Jurkat, Clone E6-1 (cell line): ENCODE data around the gene USP19. TPM values are rescaled to one million over a fixed set of nuclear protein-coding genes. Genes with fewer than 3 reads are reported as not detected.
A peak's percentile ranks its signal among the peaks of the same experiment; 100 is the strongest.

ENCODE experiments used
- DNase-seq: peaks from one replicate; pipeline ENCODE4 v3.0.0-alpha.2; 2011; ENCODE audit warnings: low read depth, low spot score
- H3K4me3 ChIP-seq: 2 replicates; pipeline ENCODE4 v1.5.1; 2011; ENCODE audit warnings: mild to moderate bottlenecking, low read length, control low read depth, moderate library complexity
- polyA plus RNA-seq: library from polyadenylated mRNA; unstranded; fragments of >200 nt; gene quantifications from one replicate; pipeline ENCODE4 v1.2.1, GENCODE V29; 2012; ENCODE audit warnings: missing spikeins; ENCODE audit not compliant: insufficient read length, insufficient read depth

Gene USP19, protein sequence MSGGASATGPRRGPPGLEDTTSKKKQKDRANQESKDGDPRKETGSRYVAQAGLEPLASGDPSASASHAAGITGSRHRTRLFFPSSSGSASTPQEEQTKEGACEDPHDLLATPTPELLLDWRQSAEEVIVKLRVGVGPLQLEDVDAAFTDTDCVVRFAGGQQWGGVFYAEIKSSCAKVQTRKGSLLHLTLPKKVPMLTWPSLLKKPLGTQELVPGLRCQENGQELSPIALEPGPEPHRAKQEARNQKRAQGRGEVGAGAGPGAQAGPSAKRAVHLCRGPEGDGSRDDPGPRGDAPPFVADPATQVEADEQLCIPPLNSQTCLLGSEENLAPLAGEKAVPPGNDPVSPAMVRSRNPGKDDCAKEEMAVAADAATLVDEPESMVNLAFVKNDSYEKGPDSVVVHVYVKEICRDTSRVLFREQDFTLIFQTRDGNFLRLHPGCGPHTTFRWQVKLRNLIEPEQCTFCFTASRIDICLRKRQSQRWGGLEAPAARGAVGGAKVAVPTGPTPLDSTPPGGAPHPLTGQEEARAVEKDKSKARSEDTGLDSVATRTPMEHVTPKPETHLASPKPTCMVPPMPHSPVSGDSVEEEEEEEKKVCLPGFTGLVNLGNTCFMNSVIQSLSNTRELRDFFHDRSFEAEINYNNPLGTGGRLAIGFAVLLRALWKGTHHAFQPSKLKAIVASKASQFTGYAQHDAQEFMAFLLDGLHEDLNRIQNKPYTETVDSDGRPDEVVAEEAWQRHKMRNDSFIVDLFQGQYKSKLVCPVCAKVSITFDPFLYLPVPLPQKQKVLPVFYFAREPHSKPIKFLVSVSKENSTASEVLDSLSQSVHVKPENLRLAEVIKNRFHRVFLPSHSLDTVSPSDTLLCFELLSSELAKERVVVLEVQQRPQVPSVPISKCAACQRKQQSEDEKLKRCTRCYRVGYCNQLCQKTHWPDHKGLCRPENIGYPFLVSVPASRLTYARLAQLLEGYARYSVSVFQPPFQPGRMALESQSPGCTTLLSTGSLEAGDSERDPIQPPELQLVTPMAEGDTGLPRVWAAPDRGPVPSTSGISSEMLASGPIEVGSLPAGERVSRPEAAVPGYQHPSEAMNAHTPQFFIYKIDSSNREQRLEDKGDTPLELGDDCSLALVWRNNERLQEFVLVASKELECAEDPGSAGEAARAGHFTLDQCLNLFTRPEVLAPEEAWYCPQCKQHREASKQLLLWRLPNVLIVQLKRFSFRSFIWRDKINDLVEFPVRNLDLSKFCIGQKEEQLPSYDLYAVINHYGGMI (N-terminal part only)
- polyA plus RNA-seq = 47.8 TPM

DNA sequence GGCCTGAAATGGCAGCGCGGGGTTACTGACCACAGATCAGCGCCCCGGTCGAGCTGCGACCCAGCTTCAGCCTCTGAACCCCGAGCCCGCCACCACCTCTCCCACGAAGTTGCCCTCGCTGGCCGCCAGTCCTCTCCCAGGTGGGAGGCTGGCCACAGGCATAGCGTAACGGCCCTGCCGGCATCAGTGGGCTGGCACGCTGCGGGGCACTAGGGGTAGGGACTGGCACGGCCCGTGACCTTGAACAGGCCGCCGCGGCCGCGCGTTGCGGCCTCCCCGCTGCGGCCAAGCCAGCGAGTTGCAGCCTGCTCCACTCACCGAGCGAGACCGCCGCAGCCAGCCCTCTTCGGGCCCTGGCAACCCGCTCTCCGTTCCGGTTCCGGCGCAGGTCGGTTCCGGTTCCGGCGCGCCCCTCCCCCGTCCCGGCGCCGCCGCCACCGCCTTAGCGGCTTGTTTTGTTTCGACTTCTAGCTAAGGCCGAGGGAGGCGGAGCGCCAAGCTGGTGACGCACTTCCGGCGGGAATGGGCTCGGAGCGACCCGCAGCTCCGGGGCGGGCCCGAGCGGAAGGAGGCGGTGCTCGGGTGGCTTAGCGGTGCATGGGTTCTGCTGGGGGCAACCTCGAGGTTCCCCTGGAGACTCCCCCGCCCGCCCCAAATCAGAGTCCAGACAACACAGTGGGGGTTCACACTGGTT, at the start of gene USP19:
TSS of gene USP19 (minus strand) at position 386 of the 694 bp plus-strand sequence. CDS start 1,678 bp downstream, outside the sequence.
- peak; percentile 90 for DNase-seq
- H3K4me3 ChIP-seq = peak within 1 kb of the TSS; percentile 94

DNA sequence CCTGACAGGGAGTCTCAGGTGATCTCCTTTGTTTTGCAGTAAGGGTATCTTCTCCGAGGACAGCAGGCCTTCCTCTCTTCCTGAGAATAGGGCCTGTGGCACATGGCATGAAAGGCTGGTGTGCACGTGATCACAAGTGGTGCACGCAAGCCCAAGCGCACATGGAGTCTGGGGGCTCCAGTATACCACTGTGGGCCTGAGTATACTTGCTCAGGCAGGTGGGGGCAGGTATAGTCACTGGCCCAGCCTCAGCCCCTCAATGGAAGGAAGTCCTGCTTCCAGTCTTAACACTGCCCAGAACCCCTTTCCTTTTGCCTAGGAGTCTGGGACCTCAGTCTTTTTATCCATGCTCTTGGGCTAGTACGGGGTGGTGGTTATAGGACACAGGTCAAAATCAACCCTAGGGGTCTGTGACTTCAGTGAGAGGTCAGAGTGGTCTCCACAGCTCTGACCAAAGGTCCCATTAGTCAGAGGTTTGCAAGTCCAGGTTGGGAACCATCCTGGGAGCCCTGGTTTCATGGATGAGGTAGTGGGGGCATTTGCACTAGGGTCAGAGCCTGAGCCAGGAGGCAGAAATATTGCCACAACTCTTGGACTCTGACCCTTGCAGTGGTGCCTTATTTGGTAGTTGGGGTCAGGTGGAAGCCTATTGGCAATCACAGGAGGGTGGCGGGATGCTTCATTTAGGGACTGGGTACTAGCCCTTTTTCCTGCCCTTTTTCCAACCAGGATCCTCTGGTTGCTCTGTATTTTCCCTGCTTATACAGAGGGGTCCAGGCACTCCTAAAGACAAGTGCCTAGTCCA, 46.3 kb upstream of the USP19 start:
- DNase-seq = no peak
- no peak overlapping the region for H3K4me3 ChIP-seq

DNA sequence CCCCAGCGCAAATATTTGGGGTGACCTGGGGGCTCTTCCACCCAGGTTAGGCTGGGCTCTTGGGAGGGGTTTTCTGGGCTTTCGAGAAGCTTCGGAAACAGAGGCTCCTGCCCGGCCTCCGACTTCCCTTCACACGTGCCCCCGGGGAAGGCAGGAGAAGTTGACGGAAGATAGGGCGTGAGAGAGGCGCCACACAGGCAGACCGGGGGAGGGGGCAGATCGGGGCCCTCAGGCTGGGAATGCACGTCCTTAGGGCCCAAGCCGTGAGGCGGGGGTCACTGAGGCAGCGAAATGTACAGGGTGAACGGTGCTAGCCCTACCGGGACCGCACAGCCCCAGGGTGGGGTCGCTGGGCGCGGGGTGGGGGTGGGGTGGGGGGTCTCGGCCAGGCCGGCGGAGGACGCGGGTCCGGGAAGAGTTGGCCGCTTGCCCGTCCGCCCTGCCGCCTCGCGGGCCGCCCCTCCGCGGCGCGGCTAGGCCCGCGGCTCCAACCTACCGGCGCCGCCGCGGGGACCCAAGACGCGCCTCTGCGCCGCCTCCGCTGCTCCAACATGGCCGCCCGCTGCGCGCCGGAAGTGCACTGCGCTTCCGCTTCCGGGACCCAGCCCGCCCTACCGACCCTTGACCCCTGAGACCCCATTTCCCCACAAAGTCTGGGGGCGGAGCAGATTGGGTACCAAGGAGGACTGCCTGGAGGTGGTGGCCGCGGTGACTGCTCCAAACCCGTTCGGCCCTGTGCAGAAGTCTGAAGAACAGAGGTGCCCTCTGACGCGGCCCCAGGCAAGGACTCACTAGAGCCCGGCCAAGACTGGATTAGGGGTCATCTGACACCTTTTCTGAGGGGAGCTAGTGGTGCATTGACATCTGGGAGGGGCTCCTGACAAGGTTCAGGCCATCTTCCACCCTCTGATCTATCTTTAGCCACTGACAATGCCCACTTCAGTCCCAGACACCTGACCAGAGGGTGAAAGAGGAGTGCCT, 45.4 kb upstream of the USP19 start, which contains the start of gene CCDC71:
TSS of gene CCDC71 (minus strand) at position 561 of the 981 bp plus-strand sequence. CDS start 2,123 bp downstream, outside the sequence.
- peak within 1 kb of the TSS; percentile 73 for H3K4me3 ChIP-seq
- peak; percentile 67 for DNase-seq

DNA sequence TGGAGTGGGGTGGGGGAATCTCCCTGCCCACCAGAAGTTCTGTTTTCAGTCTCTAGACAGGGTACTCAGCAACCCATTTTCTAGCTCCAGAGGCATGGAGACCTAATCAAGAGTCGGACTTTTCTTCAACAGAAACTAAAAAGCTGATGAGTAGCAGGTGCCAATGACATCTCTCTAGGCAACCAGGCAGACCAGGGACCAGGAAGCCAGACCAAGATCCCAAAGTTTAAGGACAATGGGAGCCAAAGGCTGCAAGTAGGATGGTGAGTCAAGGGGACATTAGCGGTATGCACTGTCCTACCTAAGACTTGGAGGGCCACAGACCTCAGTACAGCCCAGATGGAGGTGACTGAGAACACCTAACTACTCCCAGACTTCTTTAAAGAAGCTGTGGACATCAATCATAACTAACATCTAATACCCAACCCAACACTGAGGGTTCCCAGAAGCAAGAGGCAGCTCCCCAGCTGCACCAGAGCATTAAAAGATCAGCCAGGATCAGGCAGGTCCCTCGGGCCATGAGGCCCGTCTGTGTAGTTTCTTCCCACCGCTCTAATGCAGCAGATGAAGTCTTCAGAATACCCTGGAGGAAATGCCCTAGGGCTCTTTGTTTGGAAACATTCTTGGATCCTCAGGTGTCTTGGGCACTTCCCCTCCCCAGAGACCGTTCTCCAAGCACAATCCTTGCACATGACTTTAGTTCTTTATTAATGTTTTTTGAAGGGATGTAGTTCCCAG, 44.5 kb upstream of the USP19 start:
- H3K4me3 ChIP-seq = peak overlapping the region; percentile 73
- no peak for DNase-seq

DNA sequence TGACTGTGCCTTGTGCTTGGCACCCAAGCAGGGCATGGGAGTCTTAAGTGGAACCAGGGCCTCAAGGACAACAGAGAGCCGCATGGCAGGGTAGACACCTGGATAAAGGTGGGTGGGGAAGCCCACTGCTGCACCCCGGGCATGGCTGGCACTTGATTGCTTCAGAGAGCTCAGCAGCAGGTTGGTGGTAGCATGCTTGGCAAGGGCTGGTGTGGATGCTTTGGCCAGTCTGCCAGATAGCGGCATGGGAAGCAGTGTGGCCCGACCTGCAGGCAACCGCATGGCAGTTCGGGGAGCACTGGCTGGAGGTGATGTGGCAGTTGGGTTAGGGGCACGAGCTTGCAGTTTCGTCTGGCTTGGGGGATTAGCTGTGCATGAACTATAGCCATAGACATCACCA, 43.0 kb upstream of the USP19 start:
- no peak for DNase-seq

DNA sequence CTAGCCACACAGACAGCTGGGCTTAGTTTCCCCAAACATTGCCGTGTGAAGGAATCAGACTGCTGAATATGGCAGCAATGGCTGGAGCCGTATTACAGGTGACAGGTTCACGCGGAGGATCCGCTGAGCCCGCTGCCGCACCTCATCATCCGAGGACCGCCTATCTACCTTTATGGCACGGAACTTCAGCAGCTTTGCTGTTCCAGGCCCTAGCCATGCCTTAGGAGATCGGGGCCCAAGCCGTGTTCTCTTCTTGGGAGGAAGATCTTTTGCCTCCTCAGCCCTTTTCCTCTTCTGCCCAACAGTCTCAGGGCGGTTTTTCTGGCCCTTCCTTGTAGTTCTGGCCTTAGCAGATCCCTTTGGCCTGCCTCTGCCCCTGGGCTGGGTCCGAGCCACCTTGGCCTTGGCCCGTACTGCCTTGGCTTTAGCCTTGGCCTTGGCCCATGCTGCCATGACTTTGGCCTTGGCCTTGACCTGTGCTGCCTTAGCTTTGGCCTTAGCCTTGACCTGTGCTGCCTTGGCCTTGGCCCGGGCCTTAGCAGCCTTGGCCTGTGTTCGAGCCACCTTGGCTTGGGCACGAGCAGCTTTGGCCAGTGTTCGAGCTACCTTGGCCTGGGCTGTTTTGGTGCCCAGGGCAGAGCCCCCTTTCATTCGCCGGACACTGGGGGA, 42.3 kb upstream of the USP19 start:
- H3K4me3 ChIP-seq = no peak overlapping the region
- DNase-seq = no peak

More for the DNA sequence above, 43.0 kb upstream of the USP19 start:
- no peak overlapping the region for H3K4me3 ChIP-seq

DNA sequence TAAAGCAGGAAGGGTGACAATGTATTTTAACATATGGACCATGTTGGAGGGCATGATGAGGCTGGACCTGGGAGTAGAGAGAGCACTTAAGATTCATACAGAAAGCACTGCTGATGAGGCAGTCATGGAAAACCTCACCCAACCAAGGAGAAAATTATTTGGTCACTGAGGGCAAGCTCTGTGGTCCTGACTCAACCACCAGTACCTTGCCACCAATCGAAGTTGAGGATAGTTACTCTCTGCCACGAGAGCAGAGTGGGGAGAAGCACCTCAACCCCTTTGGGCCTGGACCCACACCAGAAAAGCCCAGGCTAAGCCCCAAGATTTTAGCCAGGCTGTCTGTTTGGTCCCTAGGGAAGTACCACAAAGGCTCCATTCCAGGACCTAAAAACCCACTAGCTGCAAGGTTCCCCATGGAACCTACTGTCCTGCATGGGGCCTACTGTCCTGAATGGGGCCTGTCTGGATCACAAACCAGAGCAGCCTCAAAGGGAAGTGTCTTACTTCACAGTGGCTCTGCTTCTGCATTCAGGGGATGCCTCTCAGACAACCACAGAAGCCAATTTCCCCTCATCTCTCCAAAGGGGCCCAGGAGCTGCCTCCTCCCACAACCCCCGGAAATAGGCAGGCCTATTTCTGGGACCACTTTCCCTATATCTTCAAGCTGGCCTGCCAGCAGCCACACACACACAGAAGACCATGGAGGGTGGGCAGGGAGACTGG, 41.3 kb upstream of the USP19 start:
- no peak overlapping the region for H3K4me3 ChIP-seq
- peak; percentile 59 for DNase-seq

DNA sequence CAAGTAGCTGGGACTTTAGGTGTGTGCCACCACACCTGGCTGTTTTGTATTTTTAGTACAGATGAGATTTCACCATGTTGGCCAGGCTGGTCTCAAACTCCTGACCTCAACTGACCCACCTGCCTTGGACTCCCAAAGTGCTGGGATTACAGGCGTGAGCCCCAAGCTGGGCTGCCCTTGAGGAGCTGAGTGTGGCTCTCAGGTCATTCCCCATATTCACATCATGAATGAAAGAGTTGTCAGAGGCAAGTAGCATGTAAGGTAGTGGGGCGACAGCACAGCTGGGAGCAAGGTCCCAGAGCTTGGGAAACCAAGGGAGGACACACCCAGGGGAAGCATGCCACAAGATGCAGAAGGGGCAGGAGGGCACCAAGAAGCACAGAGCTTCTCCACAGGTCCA, 40.6 kb upstream of the USP19 start:
- DNase-seq = no peak
- H3K4me3 ChIP-seq = no peak overlapping the region

DNA sequence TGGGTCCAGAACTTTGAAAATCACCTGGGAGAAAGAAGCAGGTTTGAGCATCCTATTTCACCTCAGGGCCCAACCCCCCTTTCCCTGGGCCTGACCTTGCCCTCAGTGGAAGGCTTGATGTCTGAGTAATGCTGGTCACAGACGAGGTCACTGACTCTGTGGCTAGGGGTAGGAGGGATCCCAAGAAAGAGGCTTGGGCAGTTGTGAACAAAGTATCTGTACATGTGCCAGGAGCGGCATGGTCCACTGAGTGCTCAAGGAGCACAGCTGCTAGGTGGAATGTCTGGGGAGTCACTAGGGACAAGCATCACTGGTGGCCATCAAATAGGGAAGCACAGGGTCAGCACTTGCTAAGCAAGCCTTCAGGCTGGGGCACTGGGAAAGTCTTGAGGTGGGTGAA, 38.2 kb upstream of the USP19 start:
- DNase-seq = no peak
- H3K4me3 ChIP-seq = no peak overlapping the region

DNA sequence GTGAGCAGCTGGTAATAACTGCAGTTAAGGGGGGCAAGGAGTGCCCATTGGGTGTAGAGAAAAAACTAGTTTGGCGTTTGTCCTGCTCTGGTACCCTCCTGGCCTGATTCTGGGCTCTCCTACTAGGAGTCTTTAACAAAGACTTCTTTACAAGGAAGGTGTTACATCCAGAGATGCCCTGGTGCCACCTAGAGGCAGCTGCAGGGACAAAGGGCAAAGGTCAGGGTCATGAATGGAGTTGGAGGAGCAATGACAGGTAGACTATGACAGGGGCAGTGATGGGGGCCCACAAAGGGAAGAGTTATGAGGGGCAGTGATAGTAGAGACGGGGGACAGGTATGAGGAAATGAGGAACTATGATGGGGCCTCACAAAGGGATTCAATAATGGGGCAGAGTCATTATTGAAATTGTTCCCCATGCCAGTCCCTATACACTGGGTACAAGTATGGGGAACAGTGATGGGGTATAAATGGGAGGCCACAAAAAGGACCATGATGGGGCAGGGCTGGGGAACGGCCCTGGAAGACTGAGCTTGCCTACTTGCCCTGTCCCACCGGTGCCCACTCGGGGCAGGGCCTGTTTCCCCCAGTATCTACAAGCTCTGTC, 37.6 kb upstream of the USP19 start:
- peak; percentile 62 for DNase-seq

DNA sequence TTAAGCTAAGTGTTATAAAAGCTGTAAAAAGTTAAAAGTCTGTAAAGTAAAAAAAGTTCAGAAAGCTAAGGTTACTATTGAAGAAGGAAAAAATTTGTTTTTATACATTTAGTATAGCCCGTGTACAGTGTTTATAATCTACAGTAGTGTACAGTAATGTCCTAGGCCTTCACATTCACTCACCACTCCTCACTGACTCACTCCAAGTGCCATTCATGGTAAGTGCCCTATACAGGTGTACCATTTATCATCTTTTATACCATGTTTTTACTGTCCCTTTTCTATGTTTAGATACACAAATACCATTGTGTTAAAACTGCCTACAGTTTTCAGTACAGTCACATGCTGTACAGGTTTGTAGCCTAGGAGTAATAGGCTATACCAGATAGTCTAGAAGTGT, 36.7 kb upstream of the USP19 start:
- no peak overlapping the region for H3K4me3 ChIP-seq
- DNase-seq = no peak

More for the DNA sequence above, 37.6 kb upstream of the USP19 start:
- no peak overlapping the region for H3K4me3 ChIP-seq

DNA sequence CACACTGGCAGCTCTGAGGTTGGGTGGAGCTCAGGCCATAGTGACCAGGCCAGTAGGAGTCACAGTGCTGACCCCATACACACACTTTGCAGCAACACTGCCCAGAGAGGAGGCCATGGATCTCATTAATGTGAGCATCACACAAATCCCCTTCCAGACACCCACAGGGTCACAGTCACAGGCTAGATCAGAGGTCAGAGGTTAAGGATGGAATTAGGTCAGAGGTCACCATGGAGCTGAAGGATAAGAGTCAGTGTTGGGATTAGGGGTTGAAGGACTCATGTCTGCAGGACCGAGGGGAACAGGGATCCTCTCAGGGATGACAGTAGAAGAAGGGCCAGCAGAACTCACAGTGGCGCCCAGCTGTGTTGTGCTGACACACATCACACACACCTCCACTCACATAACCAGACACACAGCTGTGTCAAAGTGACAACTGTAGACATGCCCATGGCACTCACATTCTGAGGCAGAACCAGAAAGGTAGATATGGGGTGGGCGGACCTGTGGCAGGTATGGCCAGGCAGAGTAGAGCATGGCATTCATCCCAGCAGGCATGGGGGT, 32.8 kb upstream of the USP19 start:
- no peak overlapping the region for H3K4me3 ChIP-seq
- no peak for DNase-seq

DNA sequence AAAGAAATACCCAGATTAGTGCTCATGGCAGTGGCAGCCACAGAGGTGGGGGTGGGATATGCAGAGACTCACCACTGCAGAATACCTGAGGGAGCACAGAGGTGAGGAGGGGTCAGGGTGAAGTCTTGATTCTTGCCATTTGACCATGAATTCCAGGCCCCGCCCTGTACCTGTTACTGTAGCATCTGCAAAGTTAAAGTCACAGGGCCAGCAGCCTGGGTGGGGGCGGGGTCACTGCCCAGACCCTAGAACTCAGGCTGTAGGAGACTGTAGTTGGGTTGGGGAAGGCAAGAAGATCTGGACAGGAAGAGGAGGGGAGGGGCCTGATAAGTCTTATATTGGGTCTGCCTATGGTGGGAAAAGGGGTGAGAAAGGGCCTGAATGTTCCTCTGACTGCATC, 31.0 kb upstream of the USP19 start:
- no peak overlapping the region for H3K4me3 ChIP-seq
- no peak for DNase-seq

DNA sequence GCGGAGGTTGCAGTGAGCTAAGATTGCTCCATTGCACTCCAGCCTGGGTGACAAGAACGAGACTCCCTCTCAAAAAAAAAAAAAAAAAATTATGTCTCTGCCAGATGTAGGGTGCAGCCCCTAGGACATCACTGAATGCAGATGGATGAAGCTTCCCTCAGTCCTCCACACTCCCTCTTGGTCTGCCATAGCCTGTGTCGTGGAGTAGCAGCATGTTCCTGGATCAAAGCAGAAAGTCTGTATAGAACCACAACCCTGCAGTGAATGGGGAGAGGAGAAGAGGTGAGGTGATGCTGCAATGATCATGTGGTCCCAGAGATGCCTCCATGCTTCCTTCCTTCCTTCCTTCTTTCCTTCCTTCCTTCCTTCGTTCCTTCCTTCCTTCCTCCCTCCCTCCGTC, 27.5 kb upstream of the USP19 start:
- H3K4me3 ChIP-seq = no peak overlapping the region
- no peak for DNase-seq
